Right lobe of liver (tissue), 6 donors: ENCODE measurements around the gene TBC1D8. TPM values are rescaled to one million over a fixed set of nuclear protein-coding genes. Genes with fewer than 3 reads are reported as not detected.

Experiments
- ATAC-seq, 4 donors: fragments of 200-7000 bp; cut with Tn5 transposase; one replicate each; pipeline ENCODE4 v1.9.1; 2020; ENCODE audit warnings: mild to moderate bottlenecking in 4 of 4, moderate library complexity in 4 of 4
- DNase-seq, 3 donors: peaks; one replicate each; pipeline ENCODE4 v3.0.0-alpha.2; 2020
- H3K27ac ChIP-seq, 3 donors: fragments of 200-600 bp; one replicate each; pipeline ENCODE4 v1.8.0; 2022
- H3K27me3 ChIP-seq, 2 donors: fragments of 200-600 bp; one replicate each; pipeline ENCODE4 v1.8.0; 2022
- H3K36me3 ChIP-seq, 4 donors: fragments of 200-600 bp; sonication (generic) in 1 of 4; one replicate each; pipeline versions ENCODE4 v1.5.1 to v1.8.0; 2017 to 2022; ENCODE audit warnings: control low read depth in 1 of 4
- H3K4me1 ChIP-seq, 4 donors: fragments of 200-600 bp; sonication (generic) in 1 of 4; one replicate each; pipeline versions ENCODE4 v1.5.1 to v1.8.0; 2017 to 2022; ENCODE audit warnings: control low read depth in 1 of 4
- H3K4me3 ChIP-seq, 3 donors: fragments of 200-600 bp; one replicate each; pipeline ENCODE4 v1.8.0; 2022
- H3K9me3 ChIP-seq, 4 donors: fragments of 200-600 bp; sonication (generic) in 1 of 4; one replicate each; pipeline versions ENCODE4 v1.5.1 to v1.8.0; 2017 to 2022; ENCODE audit warnings: control low read depth in 1 of 4
- POLR2A ChIP-seq: fragments of 450-650 bp; IDR thresholded peaks from one replicate; pipeline ENCODE4 v1.6.1; 2017; ENCODE audit warnings: antibody characterized with exemption, mild to moderate bottlenecking
- WGBS: methylation state at CpG from one replicate; pipeline ENCODE4 v1.1.6; 2018; ENCODE audit warnings: low coverage, low lambda C conversion rate; ENCODE audit not compliant: insufficient coverage; ENCODE audit errors: missing lambda C conversion rate; 5-methylcytosine and 5-hydroxymethylcytosine counted together
- intact Hi-C, 2 donors: fragments of 100-400 bp; cut with DNase I; formaldehyde crosslinking; loops; one replicate each; pipeline versions ENCODE4 v1.11.2 to v1.14.1; 2022
- total RNA-seq, 6 experiments: library from RNA; depleted of rRNA in 2 of 6; stranded (reverse); fragments of >200 nt in 2 of 6; fragmentation: NEBNext Ultra II Directional in 3 of 6; extraction: Animal tissue kit (Norgen Biotek cat#: 25700) in 3 of 6; gene quantifications; one replicate each; pipeline versions ENCODE4 v1.1.0 to v1.2.4, GENCODE V29; 2016 to 2023
- TF ChIP-seq, protein P1 (sequence below), 4 donors: fragments of 200-600 bp in 3 of 4; fragments of 450-650 bp in 1 of 4; IDR thresholded peaks; one replicate each; pipeline versions ENCODE4 v1.5.1 to v1.8.0; 2016 to 2022; ENCODE audit warnings: antibody characterized with exemption in 4 of 4, mild to moderate bottlenecking in 2 of 4
- donor health status: DM: no; HTN: yes; CAD: no.
- donor health status: DM: no; HTN: no; CAD: no.
- donor health status: DM: no; HTN: no; CAD: no.
- donor health status: DM: no; HTN: yes; CAD: no.
- donor health status: DM: no; HTN: yes; CAD: no.

TBC1D8 gene
- total RNA-seq, 6 experiments from 2014 or later: 17.3 to 31.2 (median 21.5) TPM

DNA sequence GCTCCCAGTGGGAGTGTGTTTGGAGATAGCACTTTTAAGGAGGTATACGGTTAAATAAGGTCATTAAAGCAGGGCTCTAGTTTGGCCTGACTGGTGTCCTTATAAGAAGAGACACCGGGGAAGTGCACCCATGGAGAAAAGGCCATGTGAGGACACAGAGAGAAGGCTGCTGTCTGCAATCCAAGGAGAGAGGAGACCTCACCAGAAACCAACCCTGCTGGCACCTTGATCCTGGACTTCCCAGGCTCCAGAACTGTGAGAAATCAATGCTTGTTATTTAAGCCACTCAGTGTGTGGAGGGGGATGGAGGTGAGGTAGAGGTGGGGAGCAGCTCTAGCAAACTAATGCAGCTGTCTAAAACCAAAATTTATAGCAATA is 87.1 kb downstream of the TBC1D8 start:
- intact Hi-C loops: no loop called here
- no peaks in the 10 kb centered on the region for H3K36me3 ChIP-seq
- H3K27ac ChIP-seq: peak overlapping the region in 1 of 3 donors; percentile 44
- H3K9me3 ChIP-seq: no peaks in the 10 kb centered on the region
- ATAC-seq (no peak), DNase-seq (no peak)
- WGBS: 70% methylated on average over 2 of the region's 2 CpGs
- peaks cover 0 to 29% (median 13%) of the 10 kb centered on the region in 4 donors for H3K4me1 ChIP-seq
- TF ChIP-seq POLR2A: no peak
- TF ChIP-seq, protein P1, sequence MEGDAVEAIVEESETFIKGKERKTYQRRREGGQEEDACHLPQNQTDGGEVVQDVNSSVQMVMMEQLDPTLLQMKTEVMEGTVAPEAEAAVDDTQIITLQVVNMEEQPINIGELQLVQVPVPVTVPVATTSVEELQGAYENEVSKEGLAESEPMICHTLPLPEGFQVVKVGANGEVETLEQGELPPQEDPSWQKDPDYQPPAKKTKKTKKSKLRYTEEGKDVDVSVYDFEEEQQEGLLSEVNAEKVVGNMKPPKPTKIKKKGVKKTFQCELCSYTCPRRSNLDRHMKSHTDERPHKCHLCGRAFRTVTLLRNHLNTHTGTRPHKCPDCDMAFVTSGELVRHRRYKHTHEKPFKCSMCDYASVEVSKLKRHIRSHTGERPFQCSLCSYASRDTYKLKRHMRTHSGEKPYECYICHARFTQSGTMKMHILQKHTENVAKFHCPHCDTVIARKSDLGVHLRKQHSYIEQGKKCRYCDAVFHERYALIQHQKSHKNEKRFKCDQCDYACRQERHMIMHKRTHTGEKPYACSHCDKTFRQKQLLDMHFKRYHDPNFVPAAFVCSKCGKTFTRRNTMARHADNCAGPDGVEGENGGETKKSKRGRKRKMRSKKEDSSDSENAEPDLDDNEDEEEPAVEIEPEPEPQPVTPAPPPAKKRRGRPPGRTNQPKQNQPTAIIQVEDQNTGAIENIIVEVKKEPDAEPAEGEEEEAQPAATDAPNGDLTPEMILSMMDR (IDR thresholded peaks at IDR 0.05): no peak
- H3K4me3 ChIP-seq: no peak overlapping the region
- H3K27me3 ChIP-seq: no peaks in the 10 kb centered on the region

DNA sequence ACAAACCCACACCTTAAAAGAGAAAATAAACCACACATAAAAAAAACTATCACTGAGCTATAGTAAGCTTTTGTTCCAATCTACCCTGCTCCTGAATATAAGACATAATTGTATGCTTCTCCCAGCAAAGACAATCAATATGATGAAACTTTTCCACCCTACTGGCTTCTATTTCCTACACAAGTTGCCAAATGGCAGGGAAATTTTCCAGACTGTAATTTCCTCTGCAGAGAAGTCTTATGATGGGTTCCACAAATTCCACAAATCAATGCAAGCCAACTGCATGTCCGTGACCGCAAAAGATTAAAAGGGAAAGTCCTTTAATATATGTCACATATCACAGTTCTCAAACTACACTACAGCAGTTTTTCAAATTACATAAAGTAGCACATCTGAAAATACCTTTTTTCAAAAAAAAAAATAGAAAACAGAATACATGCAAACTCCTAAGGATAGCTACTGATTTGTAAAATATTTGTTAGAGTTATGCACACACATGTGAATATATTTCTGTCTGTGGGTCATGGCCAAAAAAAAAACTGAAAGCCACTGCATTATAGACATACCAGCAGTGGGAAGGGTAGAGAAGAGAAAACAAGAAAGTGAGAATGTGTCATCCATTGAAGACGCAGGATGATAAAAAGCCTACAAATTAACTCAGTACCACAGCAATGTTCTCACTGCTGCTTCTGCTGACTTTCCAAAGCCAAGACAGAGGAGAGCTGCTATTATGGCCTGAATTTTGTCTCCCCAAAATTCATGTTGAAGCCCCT is 87.6 kb downstream of the TBC1D8 start:
- Histone ChIP-seq H3K36me3 (peaks cover 0 to 4% (median 0%) of the 10 kb centered on the region in 4 donors), H3K27me3 (no peaks in the 10 kb centered on the region), H3K4me3 (no peak overlapping the region), H3K27ac (peak overlapping the region in 1 of 3 donors; percentile 44), H3K9me3 (no peaks in the 10 kb centered on the region), H3K4me1 (peaks cover 0 to 29% (median 13%) of the 10 kb centered on the region in 4 donors)
- 54% methylated on average over 3 of the region's 3 CpGs for WGBS
- ATAC-seq (peak in 2 of 4 donors; percentile 41 to 45), DNase-seq (no peak)
- no peak for TF ChIP-seq POLR2A
- TF ChIP-seq, protein P1 (IDR thresholded peaks at IDR 0.05): no peak
- intact Hi-C loops: no loop called here

DNA sequence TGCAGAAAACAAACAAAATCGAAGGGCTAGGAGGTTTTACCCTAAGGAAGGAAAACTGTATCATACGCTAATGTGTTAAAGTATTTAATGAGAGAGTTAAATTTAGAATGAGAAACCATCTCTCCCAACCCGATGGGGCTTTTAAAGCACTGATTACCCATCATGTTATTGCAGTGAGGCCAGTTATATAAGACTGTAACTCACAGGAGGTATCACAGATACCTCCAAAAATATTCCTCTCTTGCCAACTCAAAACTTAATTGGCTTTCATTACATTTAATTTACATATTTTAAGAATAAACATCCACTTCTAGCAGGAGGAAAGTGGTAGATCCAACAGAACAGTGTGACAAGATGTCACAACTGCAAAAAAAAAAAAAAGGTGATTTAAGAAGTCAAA is 92.8 kb downstream of the TBC1D8 start:
- no peak for DNase-seq
- Histone ChIP-seq H3K4me3 (no peak overlapping the region), H3K9me3 (no peaks in the 10 kb centered on the region), H3K4me1 (peaks cover 0 to 10% (median 3%) of the 10 kb centered on the region in 4 donors), H3K27me3 (no peaks in the 10 kb centered on the region), H3K36me3 (peaks cover 0 to 20% (median 0%) of the 10 kb centered on the region in 4 donors), H3K27ac (no peak overlapping the region)
- TF ChIP-seq POLR2A: no peak
- TF ChIP-seq, protein P1 (IDR thresholded peaks at IDR 0.05): no peak
- intact Hi-C loops: no loop called here
- no peak for ATAC-seq
- 100% methylated on average over 3 of the region's 3 CpGs for WGBS

DNA sequence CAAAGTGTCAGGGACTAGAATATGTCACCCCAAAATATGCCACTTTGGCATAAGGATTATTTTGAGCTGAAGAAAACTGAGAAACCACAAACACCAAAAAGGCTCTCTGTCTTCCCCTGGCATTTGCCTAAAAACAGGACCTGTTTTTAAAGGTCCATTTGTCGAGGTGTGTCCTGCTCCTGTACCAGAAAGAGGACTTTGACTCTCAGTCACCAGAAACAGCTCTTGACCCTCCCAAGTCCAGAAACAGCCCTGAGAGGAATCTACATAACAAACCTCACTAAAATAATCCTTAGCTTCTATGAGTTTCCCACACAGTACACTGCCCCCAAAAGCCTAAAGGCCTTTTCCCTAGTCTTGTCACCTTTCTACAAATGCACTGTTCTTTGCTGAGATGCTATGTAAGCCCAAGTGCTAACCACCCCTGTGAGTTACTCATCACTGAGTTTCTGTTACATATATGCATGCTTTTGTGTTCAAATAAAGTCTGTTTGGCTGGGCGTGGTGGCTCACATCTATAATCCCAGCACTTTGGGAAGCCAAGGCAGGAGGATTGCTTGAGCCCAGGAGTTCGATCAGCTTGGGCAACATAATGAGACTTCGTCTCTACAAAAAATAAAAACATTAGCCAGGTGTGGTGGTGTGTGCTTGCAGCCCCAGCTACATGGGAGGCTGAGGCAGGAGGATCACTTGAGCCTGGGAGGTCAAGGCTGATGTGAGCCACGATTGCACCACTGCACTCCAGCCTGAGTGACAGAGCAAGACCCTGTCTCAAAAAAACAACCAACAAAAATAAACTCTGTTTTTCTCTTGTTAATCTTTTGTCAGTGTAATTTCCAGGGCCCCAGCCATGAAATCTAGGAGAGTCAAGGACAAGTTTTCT is 93.9 kb downstream of the TBC1D8 start:
- no peak for DNase-seq
- H3K4me1 ChIP-seq: peaks cover 0 to 3% (median 0%) of the 10 kb centered on the region in 4 donors
- peaks cover 0 to 24% (median 0%) of the 10 kb centered on the region in 4 donors for H3K36me3 ChIP-seq
- WGBS: 71% methylated on average over 5 of the region's 5 CpGs
- intact Hi-C loops: no loop called here
- peak in 3 of 4 donors; percentile 50 to 56 (median 53) for ATAC-seq
- H3K4me3 ChIP-seq: no peak overlapping the region
- H3K27me3 ChIP-seq: no peaks in the 10 kb centered on the region
- H3K27ac ChIP-seq: no peak overlapping the region
- TF ChIP-seq, protein P1 (IDR thresholded peaks at IDR 0.05): no peak
- TF ChIP-seq POLR2A: no peak
- no peaks in the 10 kb centered on the region for H3K9me3 ChIP-seq
